Endodermal cell (in vitro differentiated cells): ENCODE results near the gene AVPR1B. TPM values are rescaled to one million over a fixed set of nuclear protein-coding genes. Genes with fewer than 3 reads are reported as not detected.

Experiments
- DNase-seq: peaks from one replicate; pipeline ENCODE4 v3.0.0-alpha.2; 2017
- H3K27ac ChIP-seq: 2 replicates; pipeline ENCODE4 v1.5.1; 2013; ENCODE audit warnings: mild to moderate bottlenecking, low read depth, low read length, moderate library complexity
- H3K27me3 ChIP-seq: 2 replicates; pipeline ENCODE4 v1.6.1; 2013; ENCODE audit warnings: mild to moderate bottlenecking, low read length, moderate library complexity; ENCODE audit not compliant: insufficient read depth, control insufficient read depth, poor library complexity, severe bottlenecking
- H3K36me3 ChIP-seq: 2 replicates; pipeline ENCODE4 v1.7.0; 2013; ENCODE audit warnings: mild to moderate bottlenecking, low read length, moderate library complexity; ENCODE audit not compliant: control insufficient read depth, insufficient read depth
- H3K4me1 ChIP-seq: one replicate; pipeline ENCODE4 v1.7.0; 2013; ENCODE audit warnings: low read length; ENCODE audit not compliant: control insufficient read depth, insufficient read depth
- H3K4me3 ChIP-seq: 2 replicates; pipeline ENCODE4 v1.5.1; 2013; ENCODE audit warnings: mild to moderate bottlenecking, low read length, moderate library complexity
- H3K9ac ChIP-seq: 2 replicates; pipeline ENCODE4 v1.6.1; 2013; ENCODE audit warnings: mild to moderate bottlenecking, low read length, moderate library complexity; ENCODE audit not compliant: poor library complexity, severe bottlenecking; ENCODE audit errors: extremely low read depth
- H3K9me3 ChIP-seq: 2 replicates; pipeline ENCODE4 v1.6.1; 2013; ENCODE audit warnings: mild to moderate bottlenecking, low read length, moderate library complexity; ENCODE audit not compliant: control insufficient read depth
- H3K27ac Mint-ChIP-seq: 2 replicates; pipeline ENCODE4 v1.8.0; 2020; ENCODE audit warnings: mixed read lengths
- H3K27me3 Mint-ChIP-seq: 2 replicates; pipeline ENCODE4 v1.8.0; 2021; ENCODE audit warnings: mild to moderate bottlenecking, mixed read lengths; ENCODE audit not compliant: insufficient read depth
- H3K36me3 Mint-ChIP-seq: 2 replicates; pipeline ENCODE4 v1.8.0; 2020; ENCODE audit warnings: low read depth, mixed read lengths
- H3K4me1 Mint-ChIP-seq: 2 replicates; pipeline ENCODE4 v1.8.0; 2020; ENCODE audit warnings: mixed read lengths
- H3K4me3 Mint-ChIP-seq: 2 replicates; pipeline ENCODE4 v1.8.0; 2020; ENCODE audit warnings: mild to moderate bottlenecking, moderate library complexity, mixed read lengths
- H3K9me3 Mint-ChIP-seq: 2 replicates; pipeline ENCODE4 v1.8.0; 2020; ENCODE audit warnings: mild to moderate bottlenecking, mixed read lengths
- WGBS, 2 experiments: methylation state at CpG; one replicate each; pipeline versions ENCODE4 v1.1.5 to v1.1.7; 2013; ENCODE audit warnings: missing lambda C conversion rate in 2 of 2, mixed read lengths in 1 of 2; ENCODE audit not compliant: insufficient coverage in 1 of 2, insufficient read length in 1 of 2; 5-methylcytosine and 5-hydroxymethylcytosine counted together
- total RNA-seq, 2 donors: library from RNA; stranded (reverse); fragmentation: NEBNext Ultra II Directional in 1 of 2; extraction: Animal tissue kit (Norgen Biotek cat#: 25700) in 1 of 2; gene quantifications; 2 replicates in 1 of 2; 3 replicates in 1 of 2; pipeline ENCODE4 v1.2.1, GENCODE V29; 2021
- TF ChIP-seq, protein P1 (sequence below): fragments of 200-600 bp; sonication (generic); conservative IDR thresholded peaks from 2 replicates; pipeline ENCODE4 v1.5.0; 2021; ENCODE audit warnings: antibody characterized with exemption, mild to moderate bottlenecking

The AVPR1B gene
- total RNA-seq, 2 donors from 2014 or later: 0.11 TPM; not detected in 1

DNA sequence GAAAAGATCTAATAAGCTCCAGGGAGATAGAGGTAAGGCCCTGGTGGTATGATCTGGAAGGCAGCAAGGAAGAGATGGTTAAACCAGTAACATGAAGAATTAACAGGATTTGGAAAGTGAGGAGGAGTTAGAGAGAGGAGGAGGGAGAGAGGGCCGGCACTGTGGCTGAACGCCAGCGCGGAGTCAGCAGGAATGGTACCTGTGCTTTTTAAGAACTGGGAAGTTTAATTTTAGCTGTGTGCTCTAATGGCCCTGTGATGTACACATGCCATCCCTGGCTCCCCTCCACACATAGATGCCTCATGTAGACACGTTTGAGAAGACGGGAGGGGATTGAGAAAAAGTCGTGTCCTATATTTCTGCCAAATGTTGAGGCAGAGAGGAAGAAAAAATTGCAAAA, 13.8 kb upstream of the AVPR1B start:
- Mint-ChIP-seq H3K36me3 (no peaks in the 10 kb centered on the region), H3K9me3 (no peaks in the 10 kb centered on the region), H3K4me1 (no peaks in the 10 kb centered on the region), H3K27ac (no peak overlapping the region), H3K4me3 (no peak overlapping the region), H3K27me3 (peaks cover 5% of the 10 kb centered on the region)
- Histone ChIP-seq H3K9me3 (no peaks in the 10 kb centered on the region), H3K4me1 (no peaks in the 10 kb centered on the region), H3K9ac (no peak overlapping the region), H3K36me3 (no peaks in the 10 kb centered on the region), H3K4me3 (no peak overlapping the region), H3K27ac (no peak overlapping the region), H3K27me3 (no peaks in the 10 kb centered on the region)
- WGBS, 2 experiments: 90 to 96% methylated on average over 3 to 7 of the region's 7 CpGs
- TF ChIP-seq, protein P1, sequence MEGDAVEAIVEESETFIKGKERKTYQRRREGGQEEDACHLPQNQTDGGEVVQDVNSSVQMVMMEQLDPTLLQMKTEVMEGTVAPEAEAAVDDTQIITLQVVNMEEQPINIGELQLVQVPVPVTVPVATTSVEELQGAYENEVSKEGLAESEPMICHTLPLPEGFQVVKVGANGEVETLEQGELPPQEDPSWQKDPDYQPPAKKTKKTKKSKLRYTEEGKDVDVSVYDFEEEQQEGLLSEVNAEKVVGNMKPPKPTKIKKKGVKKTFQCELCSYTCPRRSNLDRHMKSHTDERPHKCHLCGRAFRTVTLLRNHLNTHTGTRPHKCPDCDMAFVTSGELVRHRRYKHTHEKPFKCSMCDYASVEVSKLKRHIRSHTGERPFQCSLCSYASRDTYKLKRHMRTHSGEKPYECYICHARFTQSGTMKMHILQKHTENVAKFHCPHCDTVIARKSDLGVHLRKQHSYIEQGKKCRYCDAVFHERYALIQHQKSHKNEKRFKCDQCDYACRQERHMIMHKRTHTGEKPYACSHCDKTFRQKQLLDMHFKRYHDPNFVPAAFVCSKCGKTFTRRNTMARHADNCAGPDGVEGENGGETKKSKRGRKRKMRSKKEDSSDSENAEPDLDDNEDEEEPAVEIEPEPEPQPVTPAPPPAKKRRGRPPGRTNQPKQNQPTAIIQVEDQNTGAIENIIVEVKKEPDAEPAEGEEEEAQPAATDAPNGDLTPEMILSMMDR: no peak
- no peak for DNase-seq

DNA sequence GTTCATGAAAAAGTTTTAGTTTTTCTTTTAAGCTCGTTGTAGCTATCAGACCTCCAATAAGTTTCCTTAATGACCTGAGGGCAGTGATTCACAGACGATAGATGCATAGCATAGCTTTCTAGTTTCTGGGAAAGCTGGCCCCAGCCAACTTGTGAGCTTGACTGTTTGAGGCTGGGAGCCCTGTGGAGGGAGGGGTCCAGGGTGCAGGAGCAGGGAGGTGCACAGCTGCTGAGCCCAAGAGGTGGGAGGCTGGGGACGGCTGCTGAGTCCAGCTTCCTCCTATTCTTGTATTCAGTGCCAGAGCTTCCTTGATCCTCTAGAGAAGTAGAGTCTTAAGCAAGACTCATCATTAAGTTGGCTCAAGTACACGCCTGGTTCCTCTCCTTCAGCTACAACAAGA, 11.0 kb upstream of the AVPR1B start:
- Mint-ChIP-seq H3K4me3 (no peak overlapping the region), H3K27ac (no peak overlapping the region), H3K36me3 (no peaks in the 10 kb centered on the region), H3K9me3 (peaks cover 6% of the 10 kb centered on the region), H3K4me1 (no peaks in the 10 kb centered on the region), H3K27me3 (peaks cover 8% of the 10 kb centered on the region)
- 90 to 100% methylated on average over 3 to 4 of the region's 4 CpGs for WGBS, 2 experiments
- no peak for DNase-seq
- Histone ChIP-seq H3K27ac (no peak overlapping the region), H3K27me3 (no peaks in the 10 kb centered on the region), H3K36me3 (no peaks in the 10 kb centered on the region), H3K4me3 (no peak overlapping the region), H3K9me3 (no peaks in the 10 kb centered on the region), H3K9ac (no peak overlapping the region), H3K4me1 (no peaks in the 10 kb centered on the region)
- TF ChIP-seq, protein P1: no peak

DNA sequence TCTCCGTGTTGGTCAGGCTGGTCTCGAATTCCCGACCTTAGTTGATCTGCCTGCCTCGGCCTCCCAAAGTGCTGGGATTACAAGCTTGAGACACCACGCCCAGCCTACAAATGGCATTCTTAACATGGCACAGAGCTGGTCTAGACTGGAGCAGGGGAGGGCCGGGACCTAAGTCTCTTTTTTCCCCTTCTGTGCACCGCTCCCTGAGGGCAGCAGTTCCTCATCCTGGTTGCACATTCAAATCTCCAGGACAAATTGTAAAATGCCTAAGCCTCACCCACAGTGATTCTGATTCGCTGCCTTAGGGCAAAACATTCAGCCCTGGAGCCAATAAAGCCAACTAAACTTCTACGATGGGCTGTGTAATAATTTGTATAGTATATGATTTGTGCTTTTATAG, 10.1 kb upstream of the AVPR1B start:
- TF ChIP-seq, protein P1: no peak
- H3K27me3 Mint-ChIP-seq: peaks cover 8% of the 10 kb centered on the region
- H3K4me3 Mint-ChIP-seq: no peak overlapping the region
- Histone ChIP-seq H3K9me3 (no peaks in the 10 kb centered on the region), H3K4me1 (no peaks in the 10 kb centered on the region), H3K27me3 (no peaks in the 10 kb centered on the region), H3K27ac (no peak overlapping the region), H3K9ac (no peak overlapping the region), H3K4me3 (no peak overlapping the region), H3K36me3 (no peaks in the 10 kb centered on the region)
- no peaks in the 10 kb centered on the region for H3K36me3 Mint-ChIP-seq
- peaks cover 9% of the 10 kb centered on the region for H3K9me3 Mint-ChIP-seq
- no peak overlapping the region for H3K27ac Mint-ChIP-seq
- no peak for DNase-seq
- 93 to 96% methylated on average over 8 to 9 of the region's 9 CpGs for WGBS, 2 experiments
- no peaks in the 10 kb centered on the region for H3K4me1 Mint-ChIP-seq
